HEK293 (cell line): ENCODE data around the gene FAM120C.

Experiments used
- CTCF ChIA-PET: fragments of 350-600 bp; formaldehyde crosslinking; extraction: SDS; loops from one replicate; lab custom pipeline; 2021; ENCODE audit warnings: antibody characterized with exemption; lab: Yijun Ruan, JAX
- POLR2A ChIA-PET: fragments of 300-600 bp; formaldehyde crosslinking; extraction: SDS; loops from one replicate; lab custom pipeline; 2020; ENCODE audit warnings: antibody characterized with exemption, inconsistent platforms; lab: Yijun Ruan, JAX
- H3K27ac ChIP-seq: fragments of 200-500 bp; sonication (Bioruptor generic); 2 replicates; pipeline ENCODE4 v1.5.1; 2014; ENCODE audit warnings: low read depth, low read length, control low read depth, inconsistent platforms; ENCODE audit errors: extremely low read depth
- H3K36me3 ChIP-seq, 2 experiments: fragments of 200-500 bp in 1 of 2; sonication (Bioruptor generic) in 1 of 2; 1 replicate in 1 of 2; 2 replicates in 1 of 2; pipeline ENCODE4 v1.5.1; 2014 to 2017; ENCODE audit warnings: inconsistent platforms in 2 of 2, low read length in 2 of 2; ENCODE audit not compliant: control insufficient read depth in 2 of 2, insufficient read depth in 1 of 2
- H3K4me1 ChIP-seq: fragments of 200-500 bp; sonication (Bioruptor generic); 2 replicates; pipeline ENCODE4 v1.5.1; 2014; ENCODE audit warnings: mild to moderate bottlenecking, low read length, inconsistent platforms; ENCODE audit not compliant: control insufficient read depth, insufficient read depth
- H3K4me3 ChIP-seq: 2 replicates; pipeline ENCODE4 v1.5.1; 2011; ENCODE audit warnings: low read depth, mild to moderate bottlenecking, control low read depth, low read length, moderate library complexity
- H3K9me3 ChIP-seq: fragments of 200-500 bp; sonication (Bioruptor generic); 2 replicates; pipeline ENCODE4 v1.5.1; 2014; ENCODE audit warnings: low read depth, low read length, inconsistent platforms; ENCODE audit not compliant: control insufficient read depth, insufficient read depth
- ATF2 ChIP-seq: fragments of 450-650 bp; formaldehyde crosslinking; IDR thresholded peaks from 2 replicates; pipeline ENCODE4 v1.5.1; 2016; ENCODE audit warnings: missing biosample characterization, missing genetic modification characterization, low read depth
- BCL11B ChIP-seq: fragments of 450-650 bp; formaldehyde crosslinking; IDR thresholded peaks from 2 replicates; pipeline ENCODE4 v1.5.1; 2016; ENCODE audit warnings: low read depth, missing biosample characterization, missing genetic modification characterization
- KLF7 ChIP-seq: fragments of 450-650 bp; formaldehyde crosslinking; IDR thresholded peaks from 2 replicates; pipeline ENCODE4 v1.5.1; 2016; ENCODE audit warnings: missing biosample characterization, missing genetic modification characterization, borderline replicate concordance
- SETDB1 ChIP-seq: IDR thresholded peaks from one replicate; pipeline ENCODE4 v1.6.1; 2017; ENCODE audit warnings: mild to moderate bottlenecking, low read length, moderate library complexity, mixed read lengths; ENCODE audit not compliant: insufficient read length
- WT1 ChIP-seq: fragments of 450-650 bp; formaldehyde crosslinking; IDR thresholded peaks from 2 replicates; pipeline ENCODE4 v1.5.1; 2016; ENCODE audit warnings: missing biosample characterization, missing genetic modification characterization
- ZBTB11 ChIP-seq: fragments of 450-650 bp; formaldehyde crosslinking; conservative IDR thresholded peaks from 2 replicates; pipeline ENCODE4 v1.5.1; 2016; ENCODE audit warnings: low read depth, missing biosample characterization, missing genetic modification characterization
- ZEB2 ChIP-seq: fragments of 450-650 bp; formaldehyde crosslinking; IDR thresholded peaks from 2 replicates; pipeline ENCODE4 v1.5.1; 2016; ENCODE audit warnings: missing biosample characterization, missing genetic modification characterization
- ZNF184 ChIP-seq: fragments of 450-650 bp; IDR thresholded peaks from 2 replicates; pipeline ENCODE4 v1.5.1; 2018; ENCODE audit warnings: missing biosample characterization, mild to moderate bottlenecking, missing genetic modification characterization
- ZNF214 ChIP-seq: fragments of 450-650 bp; formaldehyde crosslinking; IDR thresholded peaks from 2 replicates; pipeline ENCODE4 v1.5.1; 2017; ENCODE audit warnings: missing biosample characterization, mild to moderate bottlenecking, missing genetic modification characterization, borderline replicate concordance
- ZNF223 ChIP-seq: fragments of 450-650 bp; formaldehyde crosslinking; IDR thresholded peaks from 2 replicates; pipeline ENCODE4 v1.5.1; 2016; ENCODE audit warnings: missing biosample characterization, missing genetic modification characterization
- ZNF239 ChIP-seq: fragments of 450-650 bp; formaldehyde crosslinking; IDR thresholded peaks from 2 replicates; pipeline ENCODE4 v1.5.1; 2016; ENCODE audit warnings: missing biosample characterization, missing genetic modification characterization
- ZNF266 ChIP-seq: fragments of 450-650 bp; formaldehyde crosslinking; IDR thresholded peaks from 2 replicates; pipeline ENCODE4 v1.5.1; 2016; ENCODE audit warnings: missing biosample characterization, missing genetic modification characterization, low read depth
- ZNF561 ChIP-seq: fragments of 450-650 bp; IDR thresholded peaks from 2 replicates; pipeline ENCODE4 v1.5.1; 2018; ENCODE audit warnings: missing biosample characterization, missing genetic modification characterization, borderline replicate concordance
- ZNF571 ChIP-seq: fragments of 450-650 bp; formaldehyde crosslinking; IDR thresholded peaks from 2 replicates; pipeline ENCODE4 v1.5.0; 2017; ENCODE audit warnings: missing biosample characterization, missing genetic modification characterization
- ZNF76 ChIP-seq: fragments of 450-650 bp; formaldehyde crosslinking; IDR thresholded peaks from 2 replicates; pipeline ENCODE4; 2016; ENCODE audit warnings: low read depth, missing biosample characterization, missing genetic modification characterization, borderline replicate concordance
- TF ChIP-seq, protein P1 (sequence below): fragments of 450-650 bp; formaldehyde crosslinking; IDR thresholded peaks from 2 replicates; pipeline ENCODE4 v1.5.1; 2016; ENCODE audit warnings: missing biosample characterization, missing genetic modification characterization
- TF ChIP-seq, protein P2 (sequence below): fragments of 450-650 bp; formaldehyde crosslinking; IDR thresholded peaks from 2 replicates; pipeline ENCODE4 v1.5.1; 2016; ENCODE audit warnings: missing biosample characterization, missing genetic modification characterization
- TF ChIP-seq, protein P3 (sequence below): fragments of 450-650 bp; formaldehyde crosslinking; IDR thresholded peaks from 2 replicates; pipeline ENCODE4 v1.5.1; 2016; ENCODE audit warnings: missing biosample characterization, missing genetic modification characterization

FAM120C gene

DNA sequence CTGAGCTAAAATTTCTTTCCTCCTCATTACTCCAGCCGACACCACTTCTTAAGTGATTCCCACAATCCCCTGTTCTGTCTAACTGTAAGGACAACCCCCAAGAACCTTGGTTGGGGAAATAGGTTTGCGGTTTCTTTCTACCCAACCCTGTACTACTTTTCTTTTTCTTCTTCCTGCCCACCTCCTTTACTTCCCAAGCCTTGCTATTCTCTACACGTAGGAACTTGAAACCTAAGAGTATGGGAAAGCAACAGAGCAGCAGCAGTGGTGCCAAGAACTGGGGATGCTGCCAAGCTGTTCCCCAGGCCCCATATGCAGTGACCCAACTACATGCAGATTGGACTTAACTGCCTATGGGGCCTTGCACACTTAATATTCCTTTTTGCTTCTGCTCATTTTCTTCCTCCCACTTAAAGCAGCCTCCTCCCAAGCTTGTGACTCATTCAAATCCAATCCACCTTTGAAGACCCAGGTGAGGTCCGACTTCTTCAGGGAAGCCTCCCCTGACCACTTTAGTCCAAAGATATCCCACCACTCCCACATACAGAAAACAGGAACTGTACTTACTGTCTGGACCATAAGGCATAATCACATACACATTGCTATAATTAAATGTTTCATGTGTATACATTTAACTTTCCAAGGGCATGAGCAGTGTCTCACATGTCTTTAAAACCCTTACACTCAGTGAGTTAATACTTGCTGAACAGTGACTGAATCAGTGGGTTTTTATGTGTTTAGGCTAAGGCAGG is 1.7 kb downstream of the FAM120C start (continued):
- TF ChIP-seq ZBTB11 (no peak), ZNF561 (tag by site-specific recombination) (no peak), ZNF239 (tag by site-specific recombination) (no peak), SETDB1 (no peak), ZNF76 (peak; percentile 34; the same call in 1 of the 2 replicates), ZNF571 (tag by site-specific recombination) (no peak), ZNF266 (tag by site-specific recombination) (no peak), ZEB2 (tag by site-specific recombination) (no peak), KLF7 (tag by site-specific recombination) (no peak), ZNF214 (tag by site-specific recombination) (no peak), BCL11B (tag by site-specific recombination) (no peak)
- TF ChIP-seq, protein P1, sequence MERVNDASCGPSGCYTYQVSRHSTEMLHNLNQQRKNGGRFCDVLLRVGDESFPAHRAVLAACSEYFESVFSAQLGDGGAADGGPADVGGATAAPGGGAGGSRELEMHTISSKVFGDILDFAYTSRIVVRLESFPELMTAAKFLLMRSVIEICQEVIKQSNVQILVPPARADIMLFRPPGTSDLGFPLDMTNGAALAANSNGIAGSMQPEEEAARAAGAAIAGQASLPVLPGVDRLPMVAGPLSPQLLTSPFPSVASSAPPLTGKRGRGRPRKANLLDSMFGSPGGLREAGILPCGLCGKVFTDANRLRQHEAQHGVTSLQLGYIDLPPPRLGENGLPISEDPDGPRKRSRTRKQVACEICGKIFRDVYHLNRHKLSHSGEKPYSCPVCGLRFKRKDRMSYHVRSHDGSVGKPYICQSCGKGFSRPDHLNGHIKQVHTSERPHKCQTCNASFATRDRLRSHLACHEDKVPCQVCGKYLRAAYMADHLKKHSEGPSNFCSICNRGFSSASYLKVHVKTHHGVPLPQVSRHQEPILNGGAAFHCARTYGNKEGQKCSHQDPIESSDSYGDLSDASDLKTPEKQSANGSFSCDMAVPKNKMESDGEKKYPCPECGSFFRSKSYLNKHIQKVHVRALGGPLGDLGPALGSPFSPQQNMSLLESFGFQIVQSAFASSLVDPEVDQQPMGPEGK (tag by site-specific recombination): no peak
- TF ChIP-seq, protein P2, sequence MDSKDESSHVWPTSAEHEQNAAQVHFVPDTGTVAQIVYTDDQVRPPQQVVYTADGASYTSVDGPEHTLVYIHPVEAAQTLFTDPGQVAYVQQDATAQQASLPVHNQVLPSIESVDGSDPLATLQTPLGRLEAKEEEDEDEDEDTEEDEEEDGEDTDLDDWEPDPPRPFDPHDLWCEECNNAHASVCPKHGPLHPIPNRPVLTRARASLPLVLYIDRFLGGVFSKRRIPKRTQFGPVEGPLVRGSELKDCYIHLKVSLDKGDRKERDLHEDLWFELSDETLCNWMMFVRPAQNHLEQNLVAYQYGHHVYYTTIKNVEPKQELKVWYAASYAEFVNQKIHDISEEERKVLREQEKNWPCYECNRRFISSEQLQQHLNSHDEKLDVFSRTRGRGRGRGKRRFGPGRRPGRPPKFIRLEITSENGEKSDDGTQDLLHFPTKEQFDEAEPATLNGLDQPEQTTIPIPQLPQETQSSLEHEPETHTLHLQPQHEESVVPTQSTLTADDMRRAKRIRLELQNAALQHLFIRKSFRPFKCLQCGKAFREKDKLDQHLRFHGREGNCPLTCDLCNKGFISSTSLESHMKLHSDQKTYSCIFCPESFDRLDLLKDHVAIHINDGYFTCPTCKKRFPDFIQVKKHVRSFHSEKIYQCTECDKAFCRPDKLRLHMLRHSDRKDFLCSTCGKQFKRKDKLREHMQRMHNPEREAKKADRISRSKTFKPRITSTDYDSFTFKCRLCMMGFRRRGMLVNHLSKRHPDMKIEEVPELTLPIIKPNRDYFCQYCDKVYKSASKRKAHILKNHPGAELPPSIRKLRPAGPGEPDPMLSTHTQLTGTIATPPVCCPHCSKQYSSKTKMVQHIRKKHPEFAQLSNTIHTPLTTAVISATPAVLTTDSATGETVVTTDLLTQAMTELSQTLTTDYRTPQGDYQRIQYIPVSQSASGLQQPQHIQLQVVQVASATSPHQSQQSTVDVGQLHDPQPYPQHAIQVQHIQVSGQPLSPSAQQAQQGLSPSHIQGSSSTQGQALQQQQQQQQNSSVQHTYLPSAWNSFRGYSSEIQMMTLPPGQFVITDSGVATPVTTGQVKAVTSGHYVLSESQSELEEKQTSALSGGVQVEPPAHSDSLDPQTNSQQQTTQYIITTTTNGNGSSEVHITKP: 0 out of 2 replicates have a peak, but pooled peaks have one; percentile 11
- TF ChIP-seq, protein P3, sequence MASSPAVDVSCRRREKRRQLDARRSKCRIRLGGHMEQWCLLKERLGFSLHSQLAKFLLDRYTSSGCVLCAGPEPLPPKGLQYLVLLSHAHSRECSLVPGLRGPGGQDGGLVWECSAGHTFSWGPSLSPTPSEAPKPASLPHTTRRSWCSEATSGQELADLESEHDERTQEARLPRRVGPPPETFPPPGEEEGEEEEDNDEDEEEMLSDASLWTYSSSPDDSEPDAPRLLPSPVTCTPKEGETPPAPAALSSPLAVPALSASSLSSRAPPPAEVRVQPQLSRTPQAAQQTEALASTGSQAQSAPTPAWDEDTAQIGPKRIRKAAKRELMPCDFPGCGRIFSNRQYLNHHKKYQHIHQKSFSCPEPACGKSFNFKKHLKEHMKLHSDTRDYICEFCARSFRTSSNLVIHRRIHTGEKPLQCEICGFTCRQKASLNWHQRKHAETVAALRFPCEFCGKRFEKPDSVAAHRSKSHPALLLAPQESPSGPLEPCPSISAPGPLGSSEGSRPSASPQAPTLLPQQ (tag by site-specific recombination): no peak

DNA sequence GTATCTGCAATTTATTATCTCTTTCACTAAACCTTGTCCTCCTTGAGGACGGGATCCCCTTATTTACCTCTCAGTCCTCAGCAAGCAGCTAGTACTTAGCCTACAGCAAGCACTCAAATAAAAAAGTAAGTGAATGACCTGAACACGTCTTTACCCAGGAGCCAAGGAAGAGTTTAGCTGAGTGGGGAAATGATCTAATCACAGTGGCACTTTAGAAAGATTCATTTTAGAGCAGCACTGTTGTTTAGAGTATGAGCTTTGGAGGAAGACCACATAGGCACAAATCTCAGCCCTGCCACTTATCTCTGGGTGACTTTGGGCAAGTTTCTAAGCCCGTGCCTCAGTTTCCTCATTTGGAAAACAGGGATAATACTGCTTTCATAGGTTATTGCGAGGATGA is 2.7 kb downstream of the FAM120C start:
- peaks cover 0 to 6% of the 10 kb centered on the region in 2 experiments; a peak in 2 of 3 replicates for H3K36me3 ChIP-seq
- no peaks in the 10 kb centered on the region for H3K9me3 ChIP-seq
- ChIA-PET CTCF (no interaction called here), POLR2A (interaction anchor here (1.0 to 4.1 kb wide), 3 partner anchors 9 to 136 kb away, joined by 3 to 36 read pairs (median 4); partner anchors contain the start of gene PHF8)
- H3K27ac ChIP-seq: no peak overlapping the region
- TF ChIP-seq ZNF223 (tag by site-specific recombination): no peak
- TF ChIP-seq ATF2 (tag by site-specific recombination): 0 out of 2 replicates have a peak, but pooled peaks have one; percentile 25
- TF ChIP-seq WT1 (tag by site-specific recombination): no peak
- TF ChIP-seq ZNF184 (tag by site-specific recombination): peak; percentile 65; the same call in 1 of the 2 replicates
- peaks cover 5% of the 10 kb centered on the region; the same call in 1 of the 2 replicates for H3K4me1 ChIP-seq
- no peak overlapping the region for H3K4me3 ChIP-seq
